Measurements from ENCODE around the gene EPN2. TPM values are rescaled to one million over a fixed set of nuclear protein-coding genes. Genes with fewer than 3 reads are reported as not detected.

Gene EPN2
- total RNA-seq, 2 experiments from 2014 or later = 11.9 to 12.3 TPM

DNA sequence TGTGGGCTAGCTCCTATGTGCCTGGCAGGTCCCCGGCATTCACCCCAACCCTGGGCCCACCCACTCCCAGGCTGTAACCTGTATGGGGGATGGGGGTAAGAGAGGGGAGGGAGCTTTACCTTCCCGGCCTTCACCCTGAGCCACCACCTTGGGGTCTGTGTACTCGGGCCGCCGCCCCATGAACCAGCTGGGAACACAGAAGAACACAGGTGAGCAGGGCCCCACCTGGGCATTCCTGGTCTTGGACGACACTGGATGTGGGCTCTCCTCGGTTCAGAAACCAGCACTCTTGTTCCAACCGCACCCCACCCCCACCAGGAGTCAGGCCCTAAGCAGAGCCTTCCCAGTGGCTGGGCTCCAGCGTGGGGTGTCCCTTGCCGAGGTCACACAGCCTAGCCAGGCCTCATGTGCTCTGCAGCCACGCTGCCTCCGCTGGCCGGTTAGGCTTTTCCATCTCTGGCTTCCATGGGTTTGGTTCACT, 106.5 kb downstream of the EPN2 start:
- Histone ChIP-seq H3K4me1 (ENCODE audit: insufficient read depth, low read length) (no peaks in the 10 kb centered on the region), H3K9me3 (ENCODE audit: control insufficient read depth in 1 of 2, insufficient read depth in 1 of 2, low read length in 2 of 2) (no peaks in the 10 kb centered on the region), H3K36me3 (ENCODE audit: insufficient read depth, low read length) (no peaks in the 10 kb centered on the region), H3K27me3 (ENCODE audit: control insufficient read depth in 1 of 2, insufficient read depth in 2 of 2, low read length in 2 of 2) (peaks cover 0 to 3% of the 10 kb centered on the region in 2 experiments), H3K27ac (ENCODE audit: low read depth in 1 of 2, low read length in 2 of 2) (no peak overlapping the region), H3K4me3 (ENCODE audit: low read length) (no peak overlapping the region)
- DNase-seq (peak in 1 of 14 experiments; percentile 16), ATAC-seq (ENCODE audit: poor library complexity) (no peak)
- ChIA-PET CTCF (no interaction called here), POLR2A (interaction anchor here (1.5 kb wide), 1 partner anchor 34 kb away, joined by 4 read pairs; no protein-coding TSS in a partner anchor)
- Mint-ChIP-seq H3K4me3 (no peak overlapping the region), H3K9me3 (no peaks in the 10 kb centered on the region), H3K4me1 (ENCODE audit: low read depth) (no peaks in the 10 kb centered on the region), H3K27ac (no peak overlapping the region), H3K36me3 (ENCODE audit: low read depth) (no peaks in the 10 kb centered on the region), H3K27me3 (peaks cover 22% of the 10 kb centered on the region)
- TF ChIP-seq, protein P1, sequence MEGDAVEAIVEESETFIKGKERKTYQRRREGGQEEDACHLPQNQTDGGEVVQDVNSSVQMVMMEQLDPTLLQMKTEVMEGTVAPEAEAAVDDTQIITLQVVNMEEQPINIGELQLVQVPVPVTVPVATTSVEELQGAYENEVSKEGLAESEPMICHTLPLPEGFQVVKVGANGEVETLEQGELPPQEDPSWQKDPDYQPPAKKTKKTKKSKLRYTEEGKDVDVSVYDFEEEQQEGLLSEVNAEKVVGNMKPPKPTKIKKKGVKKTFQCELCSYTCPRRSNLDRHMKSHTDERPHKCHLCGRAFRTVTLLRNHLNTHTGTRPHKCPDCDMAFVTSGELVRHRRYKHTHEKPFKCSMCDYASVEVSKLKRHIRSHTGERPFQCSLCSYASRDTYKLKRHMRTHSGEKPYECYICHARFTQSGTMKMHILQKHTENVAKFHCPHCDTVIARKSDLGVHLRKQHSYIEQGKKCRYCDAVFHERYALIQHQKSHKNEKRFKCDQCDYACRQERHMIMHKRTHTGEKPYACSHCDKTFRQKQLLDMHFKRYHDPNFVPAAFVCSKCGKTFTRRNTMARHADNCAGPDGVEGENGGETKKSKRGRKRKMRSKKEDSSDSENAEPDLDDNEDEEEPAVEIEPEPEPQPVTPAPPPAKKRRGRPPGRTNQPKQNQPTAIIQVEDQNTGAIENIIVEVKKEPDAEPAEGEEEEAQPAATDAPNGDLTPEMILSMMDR (IDR thresholded peaks at IDR 0.05) = no peak
- intact Hi-C loops (cut with DNase I, micrococcal nuclease) = no loop called here

DNA sequence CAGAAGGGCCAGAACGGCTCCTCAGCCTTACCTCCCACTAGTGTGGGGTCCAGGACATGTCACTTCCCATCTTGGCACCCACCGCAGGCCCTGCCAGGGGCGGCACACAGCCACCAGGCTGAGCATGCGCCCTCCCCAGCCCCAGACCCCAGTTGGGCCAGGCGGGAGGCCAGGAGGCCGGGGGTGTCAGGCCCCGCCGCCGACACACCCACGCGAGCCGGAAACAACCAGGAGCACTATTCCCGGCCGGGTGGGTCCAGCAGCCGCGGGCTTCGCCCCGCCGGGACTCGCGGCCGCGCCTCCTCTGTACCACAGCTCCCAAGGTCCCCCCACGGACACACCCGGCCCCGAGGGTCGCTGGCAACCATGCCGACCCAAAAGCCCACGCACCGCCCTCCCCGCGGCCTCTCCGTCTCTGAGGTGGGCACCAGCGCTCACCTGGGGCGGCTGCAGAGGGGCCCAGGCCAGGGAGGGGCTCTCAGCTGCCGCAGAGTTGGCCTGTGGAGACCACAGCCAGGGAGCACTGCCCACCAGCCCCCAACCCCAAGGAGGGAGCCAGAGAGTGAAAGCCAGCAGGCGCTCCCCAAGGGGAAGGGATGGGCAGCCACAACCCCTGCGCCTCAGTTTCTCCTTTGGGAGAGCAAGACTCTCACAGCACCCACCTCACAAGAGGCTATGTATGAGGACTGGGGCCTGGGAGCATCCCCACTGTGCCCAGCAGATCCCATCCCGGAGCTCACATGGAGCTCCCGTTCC, 107.3 kb downstream of the EPN2 start:
- H3K36me3 ChIP-seq (ENCODE audit: insufficient read depth, low read length) = no peaks in the 10 kb centered on the region
- H3K36me3 Mint-ChIP-seq (ENCODE audit: low read depth) = no peaks in the 10 kb centered on the region
- ATAC-seq (ENCODE audit: poor library complexity) (no peak), DNase-seq (no peak)
- no peak overlapping the region for H3K4me3 ChIP-seq (ENCODE audit: low read length)
- peaks cover 14% of the 10 kb centered on the region for H3K27me3 Mint-ChIP-seq
- H3K4me1 Mint-ChIP-seq (ENCODE audit: low read depth) = no peaks in the 10 kb centered on the region
- intact Hi-C loops (cut with DNase I, micrococcal nuclease) = no loop called here
- H3K4me3 Mint-ChIP-seq = no peak overlapping the region
- no peaks in the 10 kb centered on the region for H3K9me3 Mint-ChIP-seq
- H3K27ac ChIP-seq (ENCODE audit: low read depth in 1 of 2, low read length in 2 of 2) = no peak overlapping the region
- TF ChIP-seq, protein P1 (IDR thresholded peaks at IDR 0.05) = no peak
- ChIA-PET POLR2A (interaction anchor here (1.5 kb wide), 1 partner anchor 33 kb away, joined by 4 read pairs; no protein-coding TSS in a partner anchor), CTCF (no interaction called here)
- no peaks in the 10 kb centered on the region for H3K9me3 ChIP-seq (ENCODE audit: control insufficient read depth in 1 of 2, insufficient read depth in 1 of 2, low read length in 2 of 2)
- peaks cover 0 to under 1% of the 10 kb centered on the region in 2 experiments for H3K27me3 ChIP-seq (ENCODE audit: control insufficient read depth in 1 of 2, insufficient read depth in 2 of 2, low read length in 2 of 2)
- H3K4me1 ChIP-seq (ENCODE audit: insufficient read depth, low read length) = no peaks in the 10 kb centered on the region
- no peak overlapping the region for H3K27ac Mint-ChIP-seq

- H3K36me3 ChIP-seq (ENCODE audit: insufficient read depth, low read length) = no peaks in the 10 kb centered on the region
- Mint-ChIP-seq H3K4me1 (ENCODE audit: low read depth) (no peaks in the 10 kb centered on the region), H3K27ac (no peak overlapping the region), H3K27me3 (peaks cover 12% of the 10 kb centered on the region), H3K9me3 (no peaks in the 10 kb centered on the region), H3K36me3 (ENCODE audit: low read depth) (no peaks in the 10 kb centered on the region), H3K4me3 (no peak overlapping the region)
- H3K9me3 ChIP-seq (ENCODE audit: control insufficient read depth in 1 of 2, insufficient read depth in 1 of 2, low read length in 2 of 2) = no peaks in the 10 kb centered on the region
- TF ChIP-seq, protein P1 (IDR thresholded peaks at IDR 0.05) = no peak
- H3K4me3 ChIP-seq (ENCODE audit: low read length) = no peak overlapping the region
- ChIA-PET CTCF (no interaction called here), POLR2A (interaction anchor here (1.5 kb wide), 1 partner anchor 32 kb away, joined by 4 read pairs; no protein-coding TSS in a partner anchor)
- no peaks in the 10 kb centered on the region for H3K4me1 ChIP-seq (ENCODE audit: insufficient read depth, low read length)
- H3K27ac ChIP-seq (ENCODE audit: low read depth in 1 of 2, low read length in 2 of 2) = no peak overlapping the region
- ATAC-seq (ENCODE audit: poor library complexity) (no peak), DNase-seq (no peak)
- no peaks in the 10 kb centered on the region for H3K27me3 ChIP-seq (ENCODE audit: control insufficient read depth in 1 of 2, insufficient read depth in 2 of 2, low read length in 2 of 2)
- intact Hi-C loops (cut with DNase I, micrococcal nuclease) = no loop called here
These were observed 107.9 kb downstream of the EPN2 start for GRCh38 chr17:19345067-19345460.
